Measurements from ENCODE around the gene PIP4K2A.

PIP4K2A gene

GRCh38 chr10:22599636-22600228, 114.6 kb downstream of the PIP4K2A start:
- Histone ChIP-seq H2AK5ac (ENCODE audit: low read length) (no peak overlapping the region), H4K8ac (ENCODE audit: low read depth, low read length) (no peak overlapping the region), H2BK120ac (ENCODE audit: low read depth, low read length) (no peak overlapping the region), H3K27ac (ENCODE audit: low read depth, low read length) (no peak overlapping the region), H3K4ac (ENCODE audit: low read depth, low read length) (no peak overlapping the region), H3K36me3 (ENCODE audit: control insufficient read depth, insufficient read depth, low read length) (no peaks in the 10 kb centered on the region), H3K23ac (ENCODE audit: low read length) (no peak overlapping the region), H2BK15ac (replicated peaks; ENCODE audit: low read depth) (no peak overlapping the region), H3K18ac (ENCODE audit: low read length) (no peak overlapping the region), H3K4me3 (ENCODE audit: low read length) (no peak overlapping the region), H3K79me1 (ENCODE audit: low read length) (no peaks in the 10 kb centered on the region), H3K4me2 (ENCODE audit: low read length) (no peak overlapping the region), H2BK5ac (ENCODE audit: low read length) (no peak overlapping the region), H3K9ac (ENCODE audit: low read length) (no peak overlapping the region), H3K79me2 (ENCODE audit: control insufficient read depth, insufficient read depth, low read length) (no peaks in the 10 kb centered on the region), H3K56ac (ENCODE audit: low read length) (no peak overlapping the region), H4K5ac (ENCODE audit: low read length) (no peak overlapping the region), H3K4me1 (ENCODE audit: control insufficient read depth, low read depth, low read length) (peaks cover 3% of the 10 kb centered on the region), H3K27me3 (ENCODE audit: insufficient read depth, low read length, poor library complexity) (no peaks in the 10 kb centered on the region)
- no peak for DNase-seq
- WGBS (ENCODE audit: extremely low coverage, insufficient coverage, low lambda C conversion rate), result no CpG with 5 or more reads among the region's 11 CpGs

- no peak overlapping the region for H4K8ac ChIP-seq (ENCODE audit: low read depth, low read length)
- H3K79me2 ChIP-seq (ENCODE audit: control insufficient read depth, insufficient read depth, low read length), result no peaks in the 10 kb centered on the region
- no peak overlapping the region for H4K5ac ChIP-seq (ENCODE audit: low read length)
- no peak overlapping the region for H2BK5ac ChIP-seq (ENCODE audit: low read length)
- no peak overlapping the region for H3K27ac ChIP-seq (ENCODE audit: low read depth, low read length)
- peaks cover 3% of the 10 kb centered on the region for H3K4me1 ChIP-seq (ENCODE audit: control insufficient read depth, low read depth, low read length)
- no peak overlapping the region for H3K4me2 ChIP-seq (ENCODE audit: low read length)
- no peak overlapping the region for H2AK5ac ChIP-seq (ENCODE audit: low read length)
- H3K36me3 ChIP-seq (ENCODE audit: control insufficient read depth, insufficient read depth, low read length), result no peaks in the 10 kb centered on the region
- no peak overlapping the region for H2BK120ac ChIP-seq (ENCODE audit: low read depth, low read length)
- H3K18ac ChIP-seq (ENCODE audit: low read length), result no peak overlapping the region
- H3K23ac ChIP-seq (ENCODE audit: low read length), result no peak overlapping the region
- no peaks in the 10 kb centered on the region for H3K27me3 ChIP-seq (ENCODE audit: insufficient read depth, low read length, poor library complexity)
- H3K79me1 ChIP-seq (ENCODE audit: low read length), result no peaks in the 10 kb centered on the region
- no peak overlapping the region for H3K4ac ChIP-seq (ENCODE audit: low read depth, low read length)
- no peak overlapping the region for H3K56ac ChIP-seq (ENCODE audit: low read length)
- no peak overlapping the region for H3K4me3 ChIP-seq (ENCODE audit: low read length)
- no peak overlapping the region for H2BK15ac ChIP-seq (replicated peaks; ENCODE audit: low read depth)
- DNase-seq, result no peak
- WGBS (ENCODE audit: extremely low coverage, insufficient coverage, low lambda C conversion rate), result no CpG with 5 or more reads among the region's 4 CpGs
- H3K9ac ChIP-seq (ENCODE audit: low read length), result no peak overlapping the region
Observed at GRCh38 chr10:22599048-22599561, 115.3 kb downstream of the PIP4K2A start.

GRCh38 chr10:22598478-22598877, 115.9 kb downstream of the PIP4K2A start:
- Histone ChIP-seq H3K4me1 (ENCODE audit: control insufficient read depth, low read depth, low read length) (peaks cover 3% of the 10 kb centered on the region), H3K18ac (ENCODE audit: low read length) (no peak overlapping the region), H2BK120ac (ENCODE audit: low read depth, low read length) (no peak overlapping the region), H3K4me3 (ENCODE audit: low read length) (no peak overlapping the region), H3K79me2 (ENCODE audit: control insufficient read depth, insufficient read depth, low read length) (no peaks in the 10 kb centered on the region), H3K79me1 (ENCODE audit: low read length) (no peaks in the 10 kb centered on the region), H3K27ac (ENCODE audit: low read depth, low read length) (no peak overlapping the region), H2BK5ac (ENCODE audit: low read length) (no peak overlapping the region), H3K9ac (ENCODE audit: low read length) (no peak overlapping the region), H4K8ac (ENCODE audit: low read depth, low read length) (no peak overlapping the region), H2AK5ac (ENCODE audit: low read length) (no peak overlapping the region), H3K36me3 (ENCODE audit: control insufficient read depth, insufficient read depth, low read length) (no peaks in the 10 kb centered on the region), H3K4ac (ENCODE audit: low read depth, low read length) (no peak overlapping the region), H3K23ac (ENCODE audit: low read length) (no peak overlapping the region), H3K56ac (ENCODE audit: low read length) (no peak overlapping the region), H4K5ac (ENCODE audit: low read length) (no peak overlapping the region), H3K27me3 (ENCODE audit: insufficient read depth, low read length, poor library complexity) (no peaks in the 10 kb centered on the region), H3K4me2 (ENCODE audit: low read length) (no peak overlapping the region), H2BK15ac (replicated peaks; ENCODE audit: low read depth) (no peak overlapping the region)
- WGBS (ENCODE audit: extremely low coverage, insufficient coverage, low lambda C conversion rate), result no CpG with 5 or more reads among the region's 3 CpGs
- DNase-seq, result no peak

GRCh38 chr10:22597138-22597537, 117.2 kb downstream of the PIP4K2A start:
- Histone ChIP-seq H4K5ac (ENCODE audit: low read length) (no peak overlapping the region), H3K56ac (ENCODE audit: low read length) (peak overlapping the region; percentile 34), H3K23ac (ENCODE audit: low read length) (no peak overlapping the region), H3K4me3 (ENCODE audit: low read length) (no peak overlapping the region), H2AK5ac (ENCODE audit: low read length) (no peak overlapping the region), H2BK15ac (replicated peaks; ENCODE audit: low read depth) (no peak overlapping the region), H3K9ac (ENCODE audit: low read length) (no peak overlapping the region), H3K79me2 (ENCODE audit: control insufficient read depth, insufficient read depth, low read length) (no peaks in the 10 kb centered on the region), H3K4me2 (ENCODE audit: low read length) (no peak overlapping the region), H3K18ac (ENCODE audit: low read length) (no peak overlapping the region), H4K8ac (ENCODE audit: low read depth, low read length) (no peak overlapping the region), H3K4me1 (ENCODE audit: control insufficient read depth, low read depth, low read length) (peaks cover 3% of the 10 kb centered on the region), H3K27ac (ENCODE audit: low read depth, low read length) (no peak overlapping the region), H3K36me3 (ENCODE audit: control insufficient read depth, insufficient read depth, low read length) (no peaks in the 10 kb centered on the region), H3K4ac (ENCODE audit: low read depth, low read length) (no peak overlapping the region), H3K27me3 (ENCODE audit: insufficient read depth, low read length, poor library complexity) (no peaks in the 10 kb centered on the region), H2BK5ac (ENCODE audit: low read length) (no peak overlapping the region), H3K79me1 (ENCODE audit: low read length) (no peaks in the 10 kb centered on the region), H2BK120ac (ENCODE audit: low read depth, low read length) (no peak overlapping the region)
- DNase-seq, result peak; percentile 76
- WGBS (ENCODE audit: extremely low coverage, insufficient coverage, low lambda C conversion rate), result no CpG with 5 or more reads among the region's 5 CpGs

- no CpG with 5 or more reads among the region's 3 CpGs for WGBS (ENCODE audit: extremely low coverage, insufficient coverage, low lambda C conversion rate)
Observed at GRCh38 chr10:22593636-22594198, 120.7 kb downstream of the PIP4K2A start.

GRCh38 chr10:22593026-22593425, 121.4 kb downstream of the PIP4K2A start:
- Histone ChIP-seq H3K27ac (ENCODE audit: low read depth, low read length) (no peak overlapping the region), H3K4me3 (ENCODE audit: low read length) (no peak overlapping the region), H3K4ac (ENCODE audit: low read depth, low read length) (no peak overlapping the region), H2BK15ac (replicated peaks; ENCODE audit: low read depth) (no peak overlapping the region), H3K4me1 (ENCODE audit: control insufficient read depth, low read depth, low read length) (peaks cover 3% of the 10 kb centered on the region), H3K23ac (ENCODE audit: low read length) (no peak overlapping the region), H2AK5ac (ENCODE audit: low read length) (no peak overlapping the region), H3K27me3 (ENCODE audit: insufficient read depth, low read length, poor library complexity) (no peaks in the 10 kb centered on the region), H2BK5ac (ENCODE audit: low read length) (no peak overlapping the region), H3K79me1 (ENCODE audit: low read length) (no peaks in the 10 kb centered on the region), H3K79me2 (ENCODE audit: control insufficient read depth, insufficient read depth, low read length) (no peaks in the 10 kb centered on the region), H3K36me3 (ENCODE audit: control insufficient read depth, insufficient read depth, low read length) (no peaks in the 10 kb centered on the region), H3K56ac (ENCODE audit: low read length) (no peak overlapping the region), H3K4me2 (ENCODE audit: low read length) (no peak overlapping the region), H4K8ac (ENCODE audit: low read depth, low read length) (no peak overlapping the region), H3K9ac (ENCODE audit: low read length) (no peak overlapping the region), H2BK120ac (ENCODE audit: low read depth, low read length) (no peak overlapping the region), H4K5ac (ENCODE audit: low read length) (no peak overlapping the region), H3K18ac (ENCODE audit: low read length) (no peak overlapping the region)
- no peak for DNase-seq
- no CpG with 5 or more reads among the region's 3 CpGs for WGBS (ENCODE audit: extremely low coverage, insufficient coverage, low lambda C conversion rate)

More at GRCh38 chr10:22593636-22594198, 120.7 kb downstream of the PIP4K2A start:
- Histone ChIP-seq H3K18ac (ENCODE audit: low read length) (no peak overlapping the region), H3K79me2 (ENCODE audit: control insufficient read depth, insufficient read depth, low read length) (no peaks in the 10 kb centered on the region), H2AK5ac (ENCODE audit: low read length) (no peak overlapping the region), H3K36me3 (ENCODE audit: control insufficient read depth, insufficient read depth, low read length) (no peaks in the 10 kb centered on the region), H2BK120ac (ENCODE audit: low read depth, low read length) (no peak overlapping the region), H4K5ac (ENCODE audit: low read length) (no peak overlapping the region), H3K4me2 (ENCODE audit: low read length) (no peak overlapping the region), H3K4me3 (ENCODE audit: low read length) (no peak overlapping the region), H2BK15ac (replicated peaks; ENCODE audit: low read depth) (no peak overlapping the region), H3K23ac (ENCODE audit: low read length) (no peak overlapping the region), H3K56ac (ENCODE audit: low read length) (no peak overlapping the region), H3K4ac (ENCODE audit: low read depth, low read length) (no peak overlapping the region), H3K27me3 (ENCODE audit: insufficient read depth, low read length, poor library complexity) (no peaks in the 10 kb centered on the region), H3K9ac (ENCODE audit: low read length) (no peak overlapping the region), H3K27ac (ENCODE audit: low read depth, low read length) (no peak overlapping the region), H4K8ac (ENCODE audit: low read depth, low read length) (no peak overlapping the region), H3K4me1 (ENCODE audit: control insufficient read depth, low read depth, low read length) (peaks cover 3% of the 10 kb centered on the region), H2BK5ac (ENCODE audit: low read length) (no peak overlapping the region), H3K79me1 (ENCODE audit: low read length) (no peaks in the 10 kb centered on the region)
- DNase-seq, result no peak
